Thyroid gland (tissue), 4 donors: Measurements from ENCODE around the gene INTS11.

Experiments used
- POLR2A ChIP-seq, 2 donors: fragments of 450-650 bp; IDR thresholded peaks; one replicate each; pipeline ENCODE4 v1.6.1; 2017; ENCODE audit warnings: antibody characterized with exemption in 2 of 2, mild to moderate bottlenecking in 2 of 2, moderate library complexity in 1 of 2
- TF ChIP-seq, protein P1 (sequence below), 6 experiments: fragments of 200-600 bp in 3 of 6; fragments of 450-650 bp in 3 of 6; sonication (generic) in 3 of 6; IDR thresholded peaks; one replicate each; pipeline ENCODE4 v1.5.1; 2016 to 2019; ENCODE audit warnings: antibody characterized with exemption in 6 of 6, mild to moderate bottlenecking in 2 of 6, inconsistent platforms in 1 of 6, moderate library complexity in 1 of 6

DNA sequence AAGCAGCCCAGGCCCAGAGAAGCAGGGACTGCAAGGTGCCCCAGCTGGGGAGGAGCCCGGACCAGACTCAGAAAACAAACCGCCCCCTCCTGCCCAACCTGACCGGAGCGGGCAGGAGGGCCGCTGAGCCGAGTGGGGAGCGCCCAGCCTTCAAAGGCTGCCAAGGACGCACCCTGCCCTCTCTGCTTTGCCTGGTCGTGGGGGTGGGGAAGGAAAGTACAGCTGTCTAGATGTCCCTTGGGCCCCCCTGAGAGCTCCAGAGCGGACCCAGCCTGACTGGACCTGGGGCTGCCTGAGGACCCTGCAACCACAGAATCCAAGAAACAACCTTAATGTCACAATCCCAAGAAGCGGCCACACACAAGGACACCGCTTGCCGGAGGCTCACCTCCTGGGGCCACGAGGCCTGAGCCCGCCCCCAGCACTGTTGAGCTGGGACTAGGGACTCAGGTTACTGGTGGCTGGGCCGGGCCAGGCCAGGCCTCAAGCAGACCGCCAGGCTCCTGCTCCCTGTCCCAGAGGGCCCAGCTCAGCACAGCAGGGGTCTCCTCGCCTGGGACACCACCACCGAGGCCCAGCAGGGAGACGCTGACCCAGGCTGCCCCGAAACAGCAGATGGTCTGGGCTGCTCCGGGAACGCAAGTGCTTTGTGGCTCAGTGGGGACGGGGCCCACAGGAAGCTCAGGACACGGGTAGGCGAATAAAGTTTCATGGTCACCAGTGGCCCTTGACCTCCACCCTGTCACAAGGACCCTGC lies 23.4 kb upstream of the INTS11 start:
- TF ChIP-seq, protein P1, sequence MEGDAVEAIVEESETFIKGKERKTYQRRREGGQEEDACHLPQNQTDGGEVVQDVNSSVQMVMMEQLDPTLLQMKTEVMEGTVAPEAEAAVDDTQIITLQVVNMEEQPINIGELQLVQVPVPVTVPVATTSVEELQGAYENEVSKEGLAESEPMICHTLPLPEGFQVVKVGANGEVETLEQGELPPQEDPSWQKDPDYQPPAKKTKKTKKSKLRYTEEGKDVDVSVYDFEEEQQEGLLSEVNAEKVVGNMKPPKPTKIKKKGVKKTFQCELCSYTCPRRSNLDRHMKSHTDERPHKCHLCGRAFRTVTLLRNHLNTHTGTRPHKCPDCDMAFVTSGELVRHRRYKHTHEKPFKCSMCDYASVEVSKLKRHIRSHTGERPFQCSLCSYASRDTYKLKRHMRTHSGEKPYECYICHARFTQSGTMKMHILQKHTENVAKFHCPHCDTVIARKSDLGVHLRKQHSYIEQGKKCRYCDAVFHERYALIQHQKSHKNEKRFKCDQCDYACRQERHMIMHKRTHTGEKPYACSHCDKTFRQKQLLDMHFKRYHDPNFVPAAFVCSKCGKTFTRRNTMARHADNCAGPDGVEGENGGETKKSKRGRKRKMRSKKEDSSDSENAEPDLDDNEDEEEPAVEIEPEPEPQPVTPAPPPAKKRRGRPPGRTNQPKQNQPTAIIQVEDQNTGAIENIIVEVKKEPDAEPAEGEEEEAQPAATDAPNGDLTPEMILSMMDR (IDR thresholded peaks at IDR 0.05) = no peak
- TF ChIP-seq POLR2A (IDR thresholded peaks at IDR 0.05) = peak in 1 of 2 donors; percentile 33
